Measurements from ENCODE around the gene ODF2.

- TF ChIP-seq PATZ1 (CRISPR knock-in tag; IDR thresholded peaks at IDR 0.05; ENCODE audit: borderline replicate concordance) (no peak), ZFP3 (CRISPR knock-in tag; IDR thresholded peaks at IDR 0.05) (no peak), ZFP30 (CRISPR knock-in tag; IDR thresholded peaks at IDR 0.05) (no peak), ARNTL (CRISPR knock-in tag; IDR thresholded peaks at IDR 0.05; ENCODE audit: borderline replicate concordance, low read depth) (no peak), ZNF8 (CRISPR knock-in tag; IDR thresholded peaks at IDR 0.05) (no peak), ISL1 (CRISPR knock-in tag; IDR thresholded peaks at IDR 0.05) (no peak), ESRRG (CRISPR knock-in tag; IDR thresholded peaks at IDR 0.05) (no peak), ZNF70 (CRISPR knock-in tag; IDR thresholded peaks at IDR 0.05) (no peak), GLIS3 (CRISPR knock-in tag; IDR thresholded peaks at IDR 0.05) (no peak), SNAI2 (CRISPR knock-in tag; IDR thresholded peaks at IDR 0.05) (no peak)
These were observed 21.5 kb upstream of the ODF2 start for GRCh38 chr9:128434340-128434739.
